GM19035 (cell line): ENCODE data around the gene ABCD1.

ENCODE experiments used
- ATAC-seq: cut with Tn5 transposase; IDR thresholded peaks from one replicate; pipeline ENCODE4 v1.9.1; 2021; ENCODE audit not compliant: unreplicated experiment

ABCD1 gene

GRCh38 chrX:153772316-153773217 is 47.9 kb downstream of the ABCD1 start:
- no peak for ATAC-seq

- ATAC-seq, result no peak
Observed at GRCh38 chrX:153773218-153773611, 48.6 kb downstream of the ABCD1 start.

- no peak for ATAC-seq
Observed at GRCh38 chrX:153773741-153774575, 49.3 kb downstream of the ABCD1 start.

GRCh38 chrX:153774576-153775292 is 50.1 kb downstream of the ABCD1 start:
- no peak for ATAC-seq

DNA sequence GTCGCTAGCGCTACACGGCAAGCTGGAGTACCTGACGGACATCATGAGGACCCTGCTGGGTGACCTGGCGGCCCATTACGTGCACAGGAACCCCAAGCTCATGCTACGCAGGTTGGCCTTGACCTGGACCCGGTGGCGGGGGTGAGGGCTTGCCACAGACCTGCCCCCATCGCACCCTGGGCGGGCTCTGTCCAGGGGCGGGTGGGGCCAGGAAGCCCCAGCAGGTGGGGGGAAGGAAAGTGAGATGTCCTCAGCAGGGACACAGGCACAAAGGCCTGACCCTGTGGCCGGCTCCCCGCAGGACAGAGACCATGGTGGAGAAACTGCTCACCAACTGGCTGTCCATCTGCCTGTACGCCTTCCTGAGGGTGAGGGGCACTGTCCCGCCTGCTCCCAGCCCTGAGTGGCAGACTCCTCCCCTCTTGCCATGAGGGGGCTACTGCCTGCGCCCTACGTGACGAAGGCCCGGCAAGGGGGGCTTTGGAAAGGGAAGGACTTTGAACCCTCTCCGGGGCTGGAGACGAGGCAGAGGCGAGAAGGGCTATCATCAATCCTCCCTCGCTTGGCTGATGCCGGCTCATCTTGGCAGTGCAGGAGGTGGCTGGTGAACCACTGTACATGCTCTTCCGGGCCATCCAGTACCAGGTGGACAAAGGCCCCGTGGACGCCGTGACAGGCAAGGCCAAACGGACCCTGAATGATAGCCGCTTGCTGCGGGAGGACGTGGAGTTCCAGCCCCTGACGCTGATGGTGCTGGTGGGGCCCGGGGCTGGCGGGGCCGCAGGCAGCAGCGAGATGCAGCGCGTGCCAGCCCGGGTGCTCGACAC is 50.9 kb downstream of the ABCD1 start:
- no peak for ATAC-seq

DNA sequence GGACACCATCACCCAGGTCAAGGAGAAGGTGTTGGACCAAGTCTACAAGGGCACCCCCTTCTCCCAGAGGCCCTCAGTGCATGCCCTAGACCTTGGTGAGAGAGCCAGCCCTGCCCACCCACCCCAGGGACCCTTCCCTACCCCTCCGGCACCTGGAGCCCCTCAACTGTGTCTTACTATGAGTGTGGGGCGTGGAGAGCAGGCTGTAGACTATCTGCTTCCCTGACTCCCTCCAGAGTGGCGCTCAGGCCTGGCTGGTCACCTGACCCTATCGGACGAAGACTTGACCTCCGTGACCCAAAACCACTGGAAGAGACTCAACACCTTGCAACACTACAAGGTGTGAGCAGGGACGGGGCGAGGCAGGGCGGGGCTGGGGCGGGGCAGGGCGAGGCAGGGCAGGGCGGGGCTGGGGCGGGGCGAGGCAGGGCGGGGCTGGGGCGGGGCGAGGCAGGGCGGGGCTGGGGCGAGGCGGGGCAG is 51.5 kb downstream of the ABCD1 start:
- no peak for ATAC-seq

GRCh38 chrX:153776611-153777045 is 52.0 kb downstream of the ABCD1 start:
- no peak for ATAC-seq

GRCh38 chrX:153777261-153778090 is 52.8 kb downstream of the ABCD1 start:
- ATAC-seq, result no peak

DNA sequence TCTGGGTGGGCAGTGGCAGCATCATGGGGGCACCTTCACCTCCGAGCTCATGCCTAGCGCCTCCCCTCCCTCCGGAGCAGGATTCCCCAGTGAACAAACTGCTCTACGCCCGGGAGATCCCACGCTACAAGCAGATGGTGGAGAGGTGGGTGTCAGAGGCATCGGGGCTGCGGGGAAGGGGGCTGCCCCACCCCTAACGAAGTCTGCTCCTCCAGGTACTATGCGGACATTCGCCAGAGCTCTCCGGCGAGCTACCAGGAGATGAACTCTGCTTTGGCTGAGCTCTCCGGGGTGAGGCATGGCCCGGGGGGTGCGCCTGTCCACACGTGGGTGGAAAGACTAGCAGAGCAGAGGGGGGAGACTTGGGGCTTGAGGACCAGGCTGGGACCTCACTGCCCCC is 53.5 kb downstream of the ABCD1 start:
- no peak for ATAC-seq

GRCh38 chrX:153778684-153779101 is 54.0 kb downstream of the ABCD1 start:
- no peak for ATAC-seq

GRCh38 chrX:153779891-153780677 is 55.4 kb downstream of the ABCD1 start:
- ATAC-seq, result no peak

DNA sequence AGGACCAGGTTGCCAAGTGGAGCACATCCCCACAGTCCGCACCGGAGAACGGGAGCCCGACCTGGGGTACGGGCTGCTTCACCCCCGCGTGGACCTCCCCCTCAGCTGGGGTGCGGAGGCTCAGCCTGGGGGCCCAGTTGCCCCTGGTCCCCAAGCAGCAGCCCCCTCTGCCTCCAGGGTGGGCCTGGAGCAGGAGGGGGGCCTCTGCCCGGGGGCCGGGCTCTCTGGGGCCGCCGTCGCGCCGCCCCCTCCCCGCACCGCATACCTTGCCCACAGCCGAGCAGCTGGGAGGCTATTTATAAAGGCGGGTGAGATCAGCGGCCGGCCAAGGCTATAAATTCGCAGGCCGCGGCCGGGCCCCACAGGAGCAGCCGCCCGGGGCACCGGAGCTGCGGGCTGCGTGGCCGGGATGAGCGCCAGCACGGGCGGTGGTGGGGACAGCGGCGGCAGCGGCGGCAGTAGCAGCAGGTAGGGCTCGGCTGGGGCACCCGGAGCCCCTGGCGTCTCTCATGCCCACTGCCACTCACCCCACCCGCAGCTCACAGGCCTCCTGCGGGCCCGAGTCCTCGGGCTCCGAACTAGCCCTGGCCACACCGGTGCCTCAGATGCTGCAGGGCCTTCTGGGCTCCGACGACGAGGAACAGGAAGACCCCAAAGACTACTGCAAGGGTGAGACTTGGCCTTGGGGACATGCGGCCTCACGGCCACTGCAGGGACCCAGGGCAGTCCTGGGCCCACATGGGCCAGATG is 56.2 kb downstream of the ABCD1 start, which contains the start of gene SRPK3:
Gene SRPK3 (plus strand): TSS at position 364 of the 750 bp plus-strand sequence. CDS start 46 bp downstream, at position 410.
- ATAC-seq, result no peak

DNA sequence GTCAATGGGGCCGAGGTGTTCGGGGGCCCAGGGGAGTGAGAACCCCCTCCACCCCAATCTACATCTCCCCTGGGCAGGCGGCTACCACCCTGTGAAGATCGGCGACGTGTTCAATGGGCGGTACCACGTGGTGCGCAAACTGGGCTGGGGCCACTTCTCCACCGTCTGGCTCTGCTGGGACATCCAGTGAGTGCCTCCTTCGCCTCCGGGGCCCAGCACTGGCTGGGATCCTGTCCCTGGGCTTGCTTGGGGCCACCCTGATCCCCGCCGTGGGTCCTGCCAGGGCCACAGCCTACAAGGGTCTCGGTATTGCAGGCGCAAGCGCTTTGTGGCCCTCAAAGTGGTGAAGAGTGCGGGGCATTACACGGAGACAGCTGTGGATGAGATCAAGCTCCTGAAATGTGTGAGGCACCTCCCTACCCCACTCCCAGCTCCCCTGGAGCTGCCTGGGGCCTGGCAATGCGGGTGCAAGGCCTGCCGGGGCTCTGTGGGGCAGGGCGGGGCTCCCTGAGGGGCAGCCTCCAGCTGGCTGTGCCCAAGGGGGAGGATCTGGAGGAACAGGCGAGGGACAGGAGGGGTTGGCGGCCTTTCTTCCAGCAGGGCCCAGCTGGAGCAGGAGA is 56.9 kb downstream of the ABCD1 start:
- no peak for ATAC-seq

DNA sequence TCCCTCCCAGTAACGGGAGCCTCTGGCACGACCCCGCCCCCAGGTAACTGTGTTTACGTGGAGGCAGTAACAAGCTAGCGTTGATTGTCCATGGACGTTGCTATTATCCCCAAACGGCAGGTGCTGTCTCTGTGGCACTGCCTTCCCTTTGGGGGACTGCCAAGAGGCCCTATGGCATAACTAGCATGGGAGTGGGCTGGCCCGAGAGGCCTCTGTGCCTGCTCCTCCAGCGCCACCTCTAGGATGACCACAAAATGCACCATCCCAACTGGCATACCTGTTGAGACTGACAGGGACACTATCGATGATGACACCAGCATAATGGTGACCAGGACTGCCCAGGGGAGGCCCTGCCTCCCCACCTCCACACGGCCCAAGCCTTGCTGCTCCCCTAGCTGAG is 57.7 kb downstream of the ABCD1 start:
- ATAC-seq, result no peak

DNA sequence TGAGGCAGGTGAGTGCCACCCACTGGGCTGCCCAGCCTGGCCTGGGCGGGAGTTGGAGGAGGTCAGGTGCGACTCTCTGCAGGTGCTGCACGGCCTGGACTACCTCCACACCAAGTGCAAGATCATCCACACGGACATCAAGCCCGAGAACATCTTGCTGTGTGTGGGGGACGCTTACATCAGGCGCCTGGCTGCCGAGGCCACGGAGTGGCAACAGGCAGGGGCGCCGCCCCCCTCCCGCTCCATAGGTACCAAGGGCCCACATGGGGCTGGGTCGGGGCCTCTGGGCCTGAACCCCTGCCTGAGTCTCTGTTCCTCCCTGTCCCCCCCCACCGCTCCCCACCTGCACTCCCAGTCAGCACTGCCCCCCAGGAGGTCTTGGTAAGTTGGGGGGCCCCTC is 58.2 kb downstream of the ABCD1 start:
- ATAC-seq, result no peak

- ATAC-seq, result no peak
Observed at GRCh38 chrX:153783378-153784013, 58.8 kb downstream of the ABCD1 start.
